HEK293 (cell line): ENCODE results near the gene RPL12.

Source experiments
- CTCF ChIA-PET: fragments of 350-600 bp; formaldehyde crosslinking; extraction: SDS; loops from one replicate; lab custom pipeline; 2021; ENCODE audit warnings: antibody characterized with exemption; lab: Yijun Ruan, JAX
- POLR2A ChIA-PET: fragments of 300-600 bp; formaldehyde crosslinking; extraction: SDS; loops from one replicate; lab custom pipeline; 2020; ENCODE audit warnings: antibody characterized with exemption, inconsistent platforms; lab: Yijun Ruan, JAX
- H3K27ac ChIP-seq: fragments of 200-500 bp; sonication (Bioruptor generic); 2 replicates; pipeline ENCODE4 v1.5.1; 2014; ENCODE audit warnings: low read depth, low read length, control low read depth, inconsistent platforms; ENCODE audit errors: extremely low read depth
- H3K36me3 ChIP-seq, 2 experiments: fragments of 200-500 bp in 1 of 2; sonication (Bioruptor generic) in 1 of 2; 1 replicate in 1 of 2; 2 replicates in 1 of 2; pipeline ENCODE4 v1.5.1; 2014 to 2017; ENCODE audit warnings: inconsistent platforms in 2 of 2, low read length in 2 of 2; ENCODE audit not compliant: control insufficient read depth in 2 of 2, insufficient read depth in 1 of 2
- H3K4me1 ChIP-seq: fragments of 200-500 bp; sonication (Bioruptor generic); 2 replicates; pipeline ENCODE4 v1.5.1; 2014; ENCODE audit warnings: mild to moderate bottlenecking, low read length, inconsistent platforms; ENCODE audit not compliant: control insufficient read depth, insufficient read depth
- H3K4me3 ChIP-seq: 2 replicates; pipeline ENCODE4 v1.5.1; 2011; ENCODE audit warnings: low read depth, mild to moderate bottlenecking, control low read depth, low read length, moderate library complexity
- H3K9me3 ChIP-seq: fragments of 200-500 bp; sonication (Bioruptor generic); 2 replicates; pipeline ENCODE4 v1.5.1; 2014; ENCODE audit warnings: low read depth, low read length, inconsistent platforms; ENCODE audit not compliant: control insufficient read depth, insufficient read depth
- ATF2 ChIP-seq: fragments of 450-650 bp; formaldehyde crosslinking; IDR thresholded peaks from 2 replicates; pipeline ENCODE4 v1.5.1; 2016; ENCODE audit warnings: missing biosample characterization, missing genetic modification characterization, low read depth
- FEZF1 ChIP-seq: fragments of 450-650 bp; formaldehyde crosslinking; IDR thresholded peaks from 2 replicates; pipeline ENCODE4 v1.5.1; 2016; ENCODE audit warnings: missing biosample characterization, missing genetic modification characterization
- HIC1 ChIP-seq: fragments of 450-650 bp; formaldehyde crosslinking; IDR thresholded peaks from 2 replicates; pipeline ENCODE4 v1.5.1; 2016; ENCODE audit warnings: missing biosample characterization, missing genetic modification characterization
- KLF10 ChIP-seq: fragments of 450-650 bp; IDR thresholded peaks from 2 replicates; pipeline ENCODE4 v1.5.1; 2018; ENCODE audit warnings: missing biosample characterization, mild to moderate bottlenecking, missing genetic modification characterization
- KLF17 ChIP-seq: fragments of 450-650 bp; formaldehyde crosslinking; IDR thresholded peaks from 2 replicates; pipeline ENCODE4 v1.5.1; 2016; ENCODE audit warnings: missing biosample characterization, missing genetic modification characterization
- KLF9 ChIP-seq: fragments of 450-650 bp; formaldehyde crosslinking; IDR thresholded peaks from 2 replicates; pipeline ENCODE4 v1.5.1; 2016; ENCODE audit warnings: missing biosample characterization, missing genetic modification characterization, low read depth
- YY2 ChIP-seq: fragments of 450-650 bp; formaldehyde crosslinking; IDR thresholded peaks from 2 replicates; pipeline ENCODE4 v1.5.1; 2016; ENCODE audit warnings: missing biosample characterization, missing genetic modification characterization
- ZBTB20 ChIP-seq: fragments of 450-650 bp; formaldehyde crosslinking; IDR thresholded peaks from 2 replicates; pipeline ENCODE4 v1.5.1; 2016; ENCODE audit warnings: missing biosample characterization, missing genetic modification characterization
- ZNF146 ChIP-seq: fragments of 450-650 bp; formaldehyde crosslinking; IDR thresholded peaks from 2 replicates; pipeline ENCODE4 v1.5.1; 2016; ENCODE audit warnings: missing biosample characterization, missing genetic modification characterization
- ZNF202 ChIP-seq: fragments of 450-650 bp; formaldehyde crosslinking; IDR thresholded peaks from 2 replicates; pipeline ENCODE4 v1.5.1; 2016; ENCODE audit warnings: missing biosample characterization, missing genetic modification characterization, borderline replicate concordance
- ZNF248 ChIP-seq: fragments of 450-650 bp; formaldehyde crosslinking; IDR thresholded peaks from 2 replicates; pipeline ENCODE4 v1.5.1; 2017; ENCODE audit warnings: missing biosample characterization, missing genetic modification characterization
- ZNF280C ChIP-seq: fragments of 450-650 bp; formaldehyde crosslinking; IDR thresholded peaks from 2 replicates; pipeline ENCODE4 v1.5.1; 2016; ENCODE audit warnings: missing biosample characterization, missing genetic modification characterization
- ZNF37A ChIP-seq: fragments of 450-650 bp; IDR thresholded peaks from 2 replicates; pipeline ENCODE4 v1.5.1; 2018; ENCODE audit warnings: missing biosample characterization, missing genetic modification characterization
- ZNF394 ChIP-seq: fragments of 450-650 bp; formaldehyde crosslinking; IDR thresholded peaks from 2 replicates; pipeline ENCODE4 v1.5.1; 2016; ENCODE audit warnings: missing biosample characterization, missing genetic modification characterization, mild to moderate bottlenecking, moderate library complexity, borderline replicate concordance
- ZNF404 ChIP-seq: fragments of 450-650 bp; formaldehyde crosslinking; IDR thresholded peaks from 2 replicates; pipeline ENCODE4 v1.5.1; 2017; ENCODE audit warnings: missing biosample characterization, missing genetic modification characterization
- ZNF488 ChIP-seq: fragments of 450-650 bp; formaldehyde crosslinking; IDR thresholded peaks from 2 replicates; pipeline ENCODE4 v1.5.1; 2016; ENCODE audit warnings: missing biosample characterization, missing genetic modification characterization
- ZNF544 ChIP-seq: fragments of 450-650 bp; formaldehyde crosslinking; IDR thresholded peaks from 2 replicates; pipeline ENCODE4 v1.5.0; 2017; ENCODE audit warnings: missing biosample characterization, missing genetic modification characterization
- ZNF704 ChIP-seq: fragments of 450-650 bp; formaldehyde crosslinking; IDR thresholded peaks from 2 replicates; pipeline ENCODE4 v1.5.1; 2016; ENCODE audit warnings: missing biosample characterization, missing genetic modification characterization
- ZNF768 ChIP-seq: fragments of 450-650 bp; formaldehyde crosslinking; IDR thresholded peaks from 2 replicates; pipeline ENCODE4 v1.5.1; 2018; ENCODE audit warnings: missing biosample characterization, mild to moderate bottlenecking, missing genetic modification characterization
- ZNF830 ChIP-seq: fragments of 450-650 bp; IDR thresholded peaks from 2 replicates; pipeline ENCODE4 v1.5.0; 2018; ENCODE audit warnings: missing biosample characterization, missing genetic modification characterization, low read depth, mild to moderate bottlenecking, moderate library complexity
- ZSCAN16 ChIP-seq: fragments of 450-650 bp; formaldehyde crosslinking; IDR thresholded peaks from 2 replicates; pipeline ENCODE4 v1.5.1; 2016; ENCODE audit warnings: missing biosample characterization, missing genetic modification characterization
- ZXDB ChIP-seq: fragments of 450-650 bp; formaldehyde crosslinking; IDR thresholded peaks from 2 replicates; pipeline ENCODE4 v1.5.1; 2016; ENCODE audit warnings: missing biosample characterization, missing genetic modification characterization

RPL12 gene

GRCh38 chr9:127437497-127438264, 13.5 kb downstream of the RPL12 start (continued):
- TF ChIP-seq ZNF830 (tag by site-specific recombination) (no peak), ZNF768 (tag by site-specific recombination) (no peak), HIC1 (no peak), YY2 (tag by site-specific recombination) (no peak), KLF10 (tag by site-specific recombination) (no peak), ZNF488 (no peak), ZNF202 (tag by site-specific recombination) (no peak), KLF17 (tag by site-specific recombination) (no peak), ZNF704 (tag by site-specific recombination) (no peak), ATF2 (tag by site-specific recombination) (no peak), ZNF248 (no peak), ZSCAN16 (tag by site-specific recombination) (no peak)

- CTCF ChIA-PET, result no interaction called here
- H3K27ac ChIP-seq, result no peak overlapping the region
- POLR2A ChIA-PET, result interaction anchor here (1.5 kb wide), 1 partner anchor 21 kb away, joined by 4 read pairs; the partner anchor contains the start of genes LRSAM1 and RPL12
- no peaks in the 10 kb centered on the region for H3K9me3 ChIP-seq
- no peaks in the 10 kb centered on the region for H3K4me1 ChIP-seq
- no peak for TF ChIP-seq FEZF1
- TF ChIP-seq ZNF146 (tag by site-specific recombination), result peak; percentile 75; the same call in 1 of the 2 replicates
- TF ChIP-seq, all 188 proteins: peak for 1
- Histone ChIP-seq H3K4me3 (no peak overlapping the region), H3K36me3 (peaks cover 33 to 79% of the 10 kb centered on the region in 2 experiments; a peak in 2 of 3 replicates)
Observed at GRCh38 chr9:127430415-127430814, 20.8 kb downstream of the RPL12 start.

GRCh38 chr9:127428348-127428747, 22.9 kb downstream of the RPL12 start:
- CTCF ChIA-PET, result no interaction called here
- Histone ChIP-seq H3K4me1 (no peaks in the 10 kb centered on the region), H3K9me3 (no peaks in the 10 kb centered on the region), H3K4me3 (no peak overlapping the region), H3K36me3 (peaks cover 30 to 59% of the 10 kb centered on the region in 2 experiments; a peak in 2 of 3 replicates), H3K27ac (no peak overlapping the region)
- POLR2A ChIA-PET, result no interaction called here
- no peak for TF ChIP-seq ZNF37A (tag by site-specific recombination)
- TF ChIP-seq ZNF394 (tag by site-specific recombination), result no peak
- TF ChIP-seq ZNF830 (tag by site-specific recombination), result no peak
- TF ChIP-seq ZNF544 (tag by site-specific recombination), result no peak
- no peak for TF ChIP-seq ZNF280C
- TF ChIP-seq ZXDB (tag by site-specific recombination), result no peak
- TF ChIP-seq KLF17 (tag by site-specific recombination), result no peak
- no peak for TF ChIP-seq ZBTB20
- TF ChIP-seq ZNF768 (tag by site-specific recombination), result no peak
- TF ChIP-seq ZNF404 (tag by site-specific recombination), result no peak
- TF ChIP-seq KLF10 (tag by site-specific recombination), result no peak
- TF ChIP-seq KLF9 (tag by site-specific recombination), result no peak
